Loucy (cell line): ENCODE measurements around the gene CDX2.

ENCODE experiments used
- EZH2phosphoT487 ChIP-seq: fragments of 200-600 bp; IDR thresholded peaks from 2 replicates; pipeline ENCODE4 v1.6.1; 2018; ENCODE audit warnings: antibody characterized with exemption, mild to moderate bottlenecking, moderate library complexity, borderline replicate concordance
- TF ChIP-seq, protein P1 (sequence below): fragments of 200-600 bp; sonication (generic); conservative IDR thresholded peaks from 2 replicates; pipeline ENCODE4 v1.5.1; 2014; ENCODE audit warnings: mild to moderate bottlenecking, antibody characterized with exemption, low read length

DNA sequence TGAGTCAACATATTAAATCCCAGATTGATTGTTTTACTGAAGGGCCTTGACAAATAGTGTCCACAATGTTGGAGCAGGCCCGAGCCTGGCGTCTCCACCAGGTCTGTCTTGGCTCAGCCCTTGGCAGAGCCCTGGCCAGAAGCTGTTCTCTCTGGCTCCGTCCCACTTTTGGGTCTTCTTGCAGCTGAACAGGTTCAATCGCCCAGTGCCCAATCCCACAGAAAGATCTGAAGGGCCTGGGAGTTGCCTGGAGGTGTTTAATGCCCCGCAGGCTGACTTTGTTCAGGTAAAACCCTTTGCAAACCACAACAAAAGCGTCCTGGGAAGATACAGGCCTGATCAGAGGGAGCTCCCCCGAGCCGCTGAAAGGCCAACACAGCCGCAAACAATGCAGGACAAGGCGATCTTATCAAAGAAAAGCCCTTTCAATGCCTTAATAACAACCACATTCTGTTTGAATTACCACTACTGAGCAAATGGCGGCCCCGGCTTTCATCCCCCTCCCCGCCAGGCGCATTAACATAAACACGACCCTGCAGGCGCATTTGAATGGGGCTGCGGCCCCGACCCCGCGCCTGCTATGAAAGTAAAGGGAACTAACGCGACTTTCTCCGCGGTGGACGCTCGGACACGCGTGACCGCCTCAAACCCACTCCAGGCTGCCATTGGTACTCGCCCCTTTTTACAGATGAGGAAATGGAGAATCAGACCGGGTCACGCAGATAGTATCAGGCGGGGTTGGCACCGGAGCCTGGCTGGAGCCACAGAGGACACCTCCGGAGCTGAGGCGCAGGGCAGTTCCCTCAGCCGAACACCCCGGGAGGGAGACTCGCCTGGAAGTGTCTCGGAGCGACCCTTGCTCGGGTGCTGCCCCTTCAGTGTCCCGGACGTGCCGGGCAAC lies 3.1 kb downstream of the CDX2 start:
- TF ChIP-seq, protein P1, sequence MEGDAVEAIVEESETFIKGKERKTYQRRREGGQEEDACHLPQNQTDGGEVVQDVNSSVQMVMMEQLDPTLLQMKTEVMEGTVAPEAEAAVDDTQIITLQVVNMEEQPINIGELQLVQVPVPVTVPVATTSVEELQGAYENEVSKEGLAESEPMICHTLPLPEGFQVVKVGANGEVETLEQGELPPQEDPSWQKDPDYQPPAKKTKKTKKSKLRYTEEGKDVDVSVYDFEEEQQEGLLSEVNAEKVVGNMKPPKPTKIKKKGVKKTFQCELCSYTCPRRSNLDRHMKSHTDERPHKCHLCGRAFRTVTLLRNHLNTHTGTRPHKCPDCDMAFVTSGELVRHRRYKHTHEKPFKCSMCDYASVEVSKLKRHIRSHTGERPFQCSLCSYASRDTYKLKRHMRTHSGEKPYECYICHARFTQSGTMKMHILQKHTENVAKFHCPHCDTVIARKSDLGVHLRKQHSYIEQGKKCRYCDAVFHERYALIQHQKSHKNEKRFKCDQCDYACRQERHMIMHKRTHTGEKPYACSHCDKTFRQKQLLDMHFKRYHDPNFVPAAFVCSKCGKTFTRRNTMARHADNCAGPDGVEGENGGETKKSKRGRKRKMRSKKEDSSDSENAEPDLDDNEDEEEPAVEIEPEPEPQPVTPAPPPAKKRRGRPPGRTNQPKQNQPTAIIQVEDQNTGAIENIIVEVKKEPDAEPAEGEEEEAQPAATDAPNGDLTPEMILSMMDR = no peak
- TF ChIP-seq EZH2phosphoT487 = no peak
